SH-SY5Y (cell line): ENCODE measurements around the gene DIAPH1.

Source experiments
- GATA2 ChIP-seq: IDR thresholded peaks from 2 replicates; pipeline ENCODE4 v1.6.1; 2011; ENCODE audit warnings: mild to moderate bottlenecking, low read depth, low read length
- GATA3 ChIP-seq: IDR thresholded peaks from 2 replicates; pipeline ENCODE4 v1.6.1; 2011; ENCODE audit warnings: low read depth, mild to moderate bottlenecking, low read length, moderate library complexity

DNA sequence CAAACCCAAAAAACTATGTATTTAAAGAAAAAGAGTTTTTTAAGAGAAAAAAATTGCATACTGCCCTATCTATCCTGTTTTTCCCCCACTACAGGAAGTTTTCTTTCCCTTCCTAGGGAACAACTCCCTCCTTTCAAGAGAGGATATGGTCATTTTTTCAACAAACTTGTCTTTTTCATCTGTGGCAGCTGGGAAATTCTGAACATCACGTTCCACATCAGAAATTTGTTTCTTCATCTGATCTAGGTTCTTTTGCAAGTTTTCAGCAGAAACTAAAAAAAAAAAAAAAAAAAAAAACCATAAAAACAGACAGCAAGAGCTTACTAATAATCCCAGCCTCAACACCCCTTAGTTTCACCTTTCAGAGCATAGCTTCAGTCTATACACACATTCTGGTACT, 91.4 kb downstream of the DIAPH1 start:
- no peak for TF ChIP-seq GATA2
- no peak for TF ChIP-seq GATA3
